Fibroblast of the aortic adventitia (primary cell): ENCODE results near the gene LMTK2. TPM values are rescaled to one million over a fixed set of nuclear protein-coding genes. Genes with fewer than 3 reads are reported as not detected.

ENCODE experiments used
- DNase-seq: peaks from one replicate; pipeline ENCODE4 v3.0.0-alpha.2; 2010; ENCODE audit warnings: low read depth
- H3K4me3 ChIP-seq: 2 replicates; pipeline ENCODE4 v1.5.1; 2011; ENCODE audit warnings: low read depth, mild to moderate bottlenecking, control low read depth, low read length, moderate library complexity
- CTCF ChIP-seq: IDR thresholded peaks from 2 replicates; pipeline ENCODE4 v1.5.1; 2011; ENCODE audit warnings: mild to moderate bottlenecking, low read length, control low read depth, inconsistent platforms; ENCODE audit not compliant: insufficient read depth
- total RNA-seq: library from RNA; depleted of rRNA; stranded (reverse); fragments of >200 nt; gene quantifications from 2 replicates; pipeline ENCODE4 v1.2.3, GENCODE V29; 2012; ENCODE audit warnings: low replicate concordance

LMTK2 gene
- total RNA-seq, 1 donor: 10.8 TPM

GRCh38 chr7:98205162-98205845 lies 98.6 kb downstream of the LMTK2 start:
- no peak overlapping the region for H3K4me3 ChIP-seq
- no peak for TF ChIP-seq CTCF
- no peak for DNase-seq

GRCh38 chr7:98206451-98207330 lies 100.0 kb downstream of the LMTK2 start:
- H3K4me3 ChIP-seq: no peak overlapping the region
- no peak for TF ChIP-seq CTCF
- no peak for DNase-seq

- no peak for TF ChIP-seq CTCF
- DNase-seq: no peak
- H3K4me3 ChIP-seq: no peak overlapping the region
These were observed 102.7 kb downstream of the LMTK2 start for GRCh38 chr7:98209166-98209920.

- TF ChIP-seq CTCF: no peak
- no peak for DNase-seq
- peak overlapping the region; percentile 41 for H3K4me3 ChIP-seq
These were observed 104.0 kb downstream of the LMTK2 start for GRCh38 chr7:98210513-98211220.

GRCh38 chr7:98211221-98211675 lies 104.6 kb downstream of the LMTK2 start, which contains the start of gene BHLHA15:
Gene BHLHA15 (plus strand): TSS chr7:98211439. CDS start chr7:98212310, 871 bp downstream.
- peak within 1 kb of the TSS; percentile 48 for H3K4me3 ChIP-seq
- no peak for DNase-seq
- no peak for TF ChIP-seq CTCF
